ENCODE measurements around the gene SAP30BP.

- TF ChIP-seq ZFX (CRISPR knock-in tag; IDR thresholded peaks at IDR 0.05; ENCODE audit: low read depth) (no peak), MXD4 (CRISPR knock-in tag; IDR thresholded peaks at IDR 0.05) (no peak), CHD4 (IDR thresholded peaks at IDR 0.05; ENCODE audit: borderline replicate concordance, low read length) (no peak), PHF8 (CRISPR knock-in tag; IDR thresholded peaks at IDR 0.05) (no peak), CHD2 (IDR thresholded peaks at IDR 0.05; ENCODE audit: low read depth, low read length) (no peak), ZNF44 (CRISPR knock-in tag; IDR thresholded peaks at IDR 0.05) (no peak), ZKSCAN8 (CRISPR knock-in tag; IDR thresholded peaks at IDR 0.05; ENCODE audit: borderline replicate concordance) (no peak), TCF12 (IDR thresholded peaks at IDR 0.05) (no peak), TCF12 (CRISPR knock-in tag; IDR thresholded peaks at IDR 0.05) (no peak)
These were observed 34.7 kb upstream of the SAP30BP start for GRCh38 chr17:75632428-75632827.
